Panc1 (cell line): ENCODE data around the gene TARBP1. TPM values are rescaled to one million over a fixed set of nuclear protein-coding genes. Genes with fewer than 3 reads are reported as not detected.
A peak's percentile ranks its signal among the peaks of the same experiment; 100 is the strongest.

Experiments
- ATAC-seq: fragments of 200-7000 bp; cut with Tn5 transposase; 2 replicates; pipeline ENCODE4 v1.9.1; 2020; ENCODE audit warnings: mild to moderate bottlenecking, moderate library complexity
- BruUV-seq: library from RNA; stranded (reverse); fragments of 400-500 nt; replicated peaks from 2 replicates; lab custom pipeline; 2021; lab: Mats Ljungman, UMichigan
- CTCF ChIA-PET: fragments of 300-600 bp; sonication (Branson Sonifier 250); formaldehyde crosslinking; loops from one replicate; lab custom pipeline; 2022; ENCODE audit warnings: antibody characterized with exemption; lab: Charles Lee
- POLR2A ChIA-PET: fragments of 300-600 bp; sonication (Branson Sonifier 250); formaldehyde crosslinking; loops from one replicate; lab custom pipeline; 2022; ENCODE audit warnings: antibody characterized with exemption; lab: Charles Lee
- DNase-seq: peaks from one replicate; pipeline ENCODE4 v3.0.0-alpha.2; 2010; ENCODE audit warnings: low read depth, low spot score
- H3K27ac ChIP-seq: 2 replicates; pipeline ENCODE4 v1.5.1; 2011; ENCODE audit warnings: mild to moderate bottlenecking, low read length, inconsistent platforms
- H3K27me3 ChIP-seq: fragments of 200-500 bp; sonication (Bioruptor generic); 2 replicates; pipeline ENCODE4 v1.6.0; 2014; ENCODE audit warnings: low read length, inconsistent platforms; ENCODE audit not compliant: control insufficient read depth, insufficient read depth
- H3K36me3 ChIP-seq: fragments of 200-500 bp; sonication (Bioruptor generic); 2 replicates; pipeline ENCODE4 v1.5.1; 2014; ENCODE audit warnings: inconsistent platforms, mild to moderate bottlenecking, low read length, moderate library complexity; ENCODE audit not compliant: control insufficient read depth, insufficient read depth
- H3K4me1 ChIP-seq: 2 replicates; pipeline ENCODE4 v1.5.1; 2011; ENCODE audit warnings: inconsistent platforms, mild to moderate bottlenecking, low read length, moderate library complexity; ENCODE audit not compliant: control insufficient read depth, insufficient read depth
- H3K4me3 ChIP-seq, 2 experiments: 2 replicates each; pipeline ENCODE4 v1.5.1; 2011 to 2012; ENCODE audit warnings: low read depth in 2 of 2, low read length in 2 of 2, mild to moderate bottlenecking in 2 of 2, inconsistent platforms in 1 of 2, moderate library complexity in 1 of 2
- H3K9me3 ChIP-seq: fragments of 200-500 bp; sonication (Bioruptor generic); 2 replicates; pipeline ENCODE4 v1.5.1; 2014; ENCODE audit warnings: low read depth, mild to moderate bottlenecking, inconsistent platforms, low read length, moderate library complexity; ENCODE audit not compliant: control insufficient read depth, insufficient read depth
- CTCF ChIP-seq: fragments of 450-650 bp; IDR thresholded peaks from 2 replicates; pipeline ENCODE4 v1.5.1; 2017; ENCODE audit warnings: mild to moderate bottlenecking
- POLR2AphosphoS5 ChIP-seq: IDR thresholded peaks from 2 replicates; pipeline ENCODE4 v1.6.1; 2012; ENCODE audit warnings: mild to moderate bottlenecking, low read depth, low read length, moderate library complexity
- REST ChIP-seq, 2 experiments: IDR thresholded peaks; 2 replicates each; pipeline ENCODE4 v1.6.1; 2011 to 2012; ENCODE audit warnings: low read depth in 2 of 2, control low read depth in 1 of 2, low read length in 1 of 2, mild to moderate bottlenecking in 1 of 2, moderate library complexity in 1 of 2; ENCODE audit not compliant: insufficient read depth in 1 of 2
- SIN3A ChIP-seq: IDR thresholded peaks from 2 replicates; pipeline ENCODE4 v1.6.1; 2012; ENCODE audit warnings: low read depth, mild to moderate bottlenecking, low read length, moderate library complexity, borderline replicate concordance; ENCODE audit not compliant: insufficient read depth
- TCF7L2 ChIP-seq: IDR thresholded peaks from 2 replicates; pipeline ENCODE4 v1.6.1; 2011; ENCODE audit warnings: mild to moderate bottlenecking, low read depth, low read length, inconsistent platforms
- in situ Hi-C: cut with HindIII; loops from 2 replicates; pipeline ENCODE4 v1.10.0; 2016; ENCODE audit warnings: low sequenced_read_pairs, low pct_unique_long_range_greater_than_20kb
- intact Hi-C: fragments of 100-400 bp; cut with micrococcal nuclease; formaldehyde crosslinking; loops from one replicate; pipeline ENCODE4 v1.10.0; 2022; ENCODE audit not compliant: unreplicated experiment
- total RNA-seq: library from RNA; stranded (reverse); gene quantifications from one replicate; pipeline ENCODE4 v1.2.1, GENCODE V29; 2021; ENCODE audit not compliant: unreplicated experiment

The TARBP1 gene
- total RNA-seq, 1 experiment from 2014 or later: 45.0 TPM

- TF ChIP-seq REST (IDR thresholded peaks at IDR 0.05; ENCODE audit: insufficient read depth in 1 of 2, low read depth in 2 of 2, low read length in 1 of 2) (no peak), CTCF (no peak)
- intact Hi-C loops: loop anchor here (5.0 to 10.0 kb wide), 3 partner anchors 227 to 480 kb away; no protein-coding TSS in a partner anchor
- Histone ChIP-seq H3K4me3 (no peak overlapping the region), H3K27ac (peak overlapping the region; percentile 98; the same call in 1 of the 2 replicates), H3K4me1 (peaks cover 41% of the 10 kb centered on the region), H3K27me3 (no peaks in the 10 kb centered on the region), H3K9me3 (no peaks in the 10 kb centered on the region), H3K36me3 (no peaks in the 10 kb centered on the region)
- ATAC-seq (no peak), DNase-seq (no peak)
- CTCF ChIA-PET: no interaction called here
- POLR2A ChIA-PET: no interaction called here
- no TSS peak for BruUV-seq
- in situ Hi-C loops: no loop called here
Observed at GRCh38 chr1:234497589-234497988, 18.6 kb upstream of the TARBP1 start.

- ATAC-seq (peak; percentile 40), DNase-seq (no peak)
- peak overlapping the region; percentile 81 for H3K27ac ChIP-seq
- intact Hi-C loops (loop anchor here (5.0 to 10.0 kb wide), 3 partner anchors 229 to 482 kb away; no protein-coding TSS in a partner anchor), in situ Hi-C loops (no loop called here)
- BruUV-seq: no TSS peak
- CTCF ChIA-PET: interaction anchor here (0.6 to 0.7 kb wide), 2 partner anchors 497 to 596 kb away, joined by 3 to 9 read pairs; no protein-coding TSS in a partner anchor
- POLR2A ChIA-PET: interaction anchor here (0.7 to 1.0 kb wide), 6 partner anchors 21 to 579 kb away, joined by 3 to 10 read pairs (median 4); no protein-coding TSS in a partner anchor
- peaks cover 31% of the 10 kb centered on the region for H3K4me1 ChIP-seq
- TF ChIP-seq REST (IDR thresholded peaks at IDR 0.05; ENCODE audit: insufficient read depth in 1 of 2, low read depth in 2 of 2, low read length in 1 of 2) (no peak), SIN3A (no peak), POLR2AphosphoS5 (no peak), CTCF (no peak), TCF7L2 (no peak)
- no peak overlapping the region for H3K4me3 ChIP-seq
- H3K27me3 ChIP-seq: no peaks in the 10 kb centered on the region
- no peaks in the 10 kb centered on the region for H3K36me3 ChIP-seq
- H3K9me3 ChIP-seq: no peaks in the 10 kb centered on the region
Observed at GRCh38 chr1:234495231-234495990, 16.4 kb upstream of the TARBP1 start.
